ENCODE measurements around the gene PRKRIP1.
"Not testable (repeated sequence)": the region's sequence is repeated elsewhere in the genome, so short reads cannot be mapped to it uniquely, and the experiment has no call there.

The PRKRIP1 gene

DNA sequence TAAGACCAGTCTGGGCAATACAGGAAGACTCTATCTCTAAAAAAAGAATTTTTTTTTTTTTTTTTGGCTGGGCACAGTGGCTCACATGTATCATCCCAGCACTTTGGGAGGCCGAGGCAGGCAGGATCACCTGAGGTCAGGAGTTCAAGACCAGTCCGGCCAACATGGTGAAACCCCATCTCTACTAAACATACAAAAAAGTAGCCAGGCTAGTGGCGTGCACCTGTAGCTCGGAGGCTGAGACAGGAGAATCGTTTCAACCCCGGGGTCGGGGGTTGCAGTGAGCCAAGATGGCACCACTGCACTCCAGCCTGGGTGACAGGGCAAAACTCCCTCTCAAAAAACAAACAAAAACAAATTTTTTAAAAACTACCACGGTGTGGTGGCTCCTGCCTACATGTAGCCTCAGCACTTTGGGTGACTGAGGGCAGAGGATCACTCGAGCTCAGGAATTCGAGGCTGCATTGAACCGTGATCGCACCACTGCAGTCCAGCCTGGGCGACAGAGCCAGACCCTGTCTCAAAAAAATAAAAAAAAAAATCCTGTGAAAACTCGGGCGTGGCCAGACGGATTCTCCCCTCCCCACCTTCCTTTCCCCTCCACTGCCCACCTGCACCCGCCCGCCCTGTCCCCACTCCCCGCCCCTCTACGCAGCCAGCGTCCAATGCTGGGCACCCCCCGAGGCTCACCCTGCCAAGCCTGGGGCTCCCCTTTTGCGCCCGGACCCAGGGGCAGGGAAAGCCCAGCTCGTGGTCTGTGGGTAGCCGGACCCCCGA lies 36.5 kb downstream of the PRKRIP1 start:
- FAIRE-seq, result no peak

GRCh38 chr7:102433219-102434038 lies 37.3 kb downstream of the PRKRIP1 start, which contains the start of gene ORAI2:
ORAI2 (plus strand) TSS chr7:102433575; CDS start chr7:102438957, 5,382 bp downstream.
- FAIRE-seq, result no peak

DNA sequence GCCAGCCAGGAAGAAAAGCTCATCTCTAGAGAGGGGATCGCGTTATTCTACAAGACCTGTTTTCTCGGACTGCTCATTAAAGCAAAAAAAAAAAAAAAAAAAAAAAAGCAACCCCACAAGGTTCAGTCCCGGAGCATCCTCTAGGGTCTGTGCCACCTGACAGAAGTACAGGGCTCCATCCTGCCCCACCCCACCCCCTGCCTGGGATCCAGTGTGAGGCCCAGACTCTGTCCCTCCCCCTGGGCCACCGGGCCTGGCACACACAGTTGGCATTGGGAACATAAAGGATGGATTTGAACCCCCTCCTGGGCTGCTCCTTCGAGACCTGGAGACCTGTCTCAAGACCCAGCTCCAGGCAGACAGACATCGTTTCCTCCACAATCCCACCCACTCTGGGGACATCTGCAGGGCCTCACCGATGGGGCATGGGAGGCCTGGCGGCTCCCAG lies 37.9 kb downstream of the PRKRIP1 start:
- FAIRE-seq, result no peak

- FAIRE-seq, result no peak
These were observed 40.0 kb downstream of the PRKRIP1 start for GRCh38 chr7:102436118-102436517.

GRCh38 chr7:102439963-102440795 lies 44.0 kb downstream of the PRKRIP1 start:
- no peak for FAIRE-seq

GRCh38 chr7:102444961-102445673 lies 49.0 kb downstream of the PRKRIP1 start:
- no peak for FAIRE-seq

GRCh38 chr7:102445674-102446071 lies 49.5 kb downstream of the PRKRIP1 start:
- no peak for FAIRE-seq

DNA sequence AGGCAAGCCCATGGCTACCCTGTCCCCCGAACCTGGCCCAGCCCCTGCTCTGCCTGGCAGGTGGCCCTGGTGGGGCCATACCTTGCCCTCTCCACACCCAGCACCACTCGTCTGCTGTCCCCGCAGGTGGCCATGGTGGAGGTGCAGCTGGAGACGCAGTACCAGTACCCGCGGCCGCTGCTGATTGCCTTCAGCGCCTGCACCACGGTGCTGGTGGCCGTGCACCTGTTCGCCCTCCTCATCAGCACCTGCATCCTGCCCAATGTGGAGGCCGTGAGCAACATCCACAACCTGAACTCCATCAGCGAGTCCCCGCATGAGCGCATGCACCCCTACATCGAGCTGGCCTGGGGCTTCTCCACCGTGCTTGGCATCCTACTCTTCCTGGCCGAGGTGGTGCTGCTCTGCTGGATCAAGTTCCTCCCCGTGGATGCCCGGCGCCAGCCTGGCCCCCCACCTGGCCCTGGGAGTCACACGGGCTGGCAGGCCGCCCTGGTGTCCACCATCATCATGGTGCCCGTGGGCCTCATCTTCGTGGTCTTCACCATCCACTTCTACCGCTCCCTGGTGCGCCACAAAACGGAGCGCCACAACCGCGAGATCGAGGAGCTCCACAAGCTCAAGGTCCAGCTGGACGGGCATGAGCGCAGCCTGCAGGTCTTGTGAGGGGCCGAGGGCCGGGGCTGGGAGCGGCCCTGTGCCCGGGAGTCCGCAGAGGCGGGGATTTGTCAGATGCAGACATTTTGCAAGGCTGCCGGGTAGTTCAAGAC lies 50.4 kb downstream of the PRKRIP1 start:
- FAIRE-seq, result no peak

DNA sequence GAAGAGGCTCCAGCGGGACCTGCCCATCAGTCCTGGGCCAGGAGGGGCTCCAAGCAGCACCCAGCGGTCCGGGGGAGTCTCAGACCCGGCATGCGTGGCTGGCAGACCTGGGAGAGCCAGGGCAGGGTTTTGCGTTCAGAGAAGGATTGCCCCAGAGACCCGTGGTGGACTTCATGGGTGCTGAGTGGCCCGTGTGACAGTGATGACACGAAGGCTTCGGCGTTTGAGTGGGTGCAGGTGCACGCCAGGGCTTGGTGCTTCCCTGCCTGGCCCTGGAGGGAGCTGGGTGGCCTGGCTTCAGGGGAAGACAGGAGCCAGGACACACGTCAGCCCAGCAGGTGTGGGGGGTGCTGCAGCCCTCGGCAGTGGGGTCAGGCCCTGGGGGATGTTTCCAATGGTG lies 51.1 kb downstream of the PRKRIP1 start:
- no peak for FAIRE-seq

DNA sequence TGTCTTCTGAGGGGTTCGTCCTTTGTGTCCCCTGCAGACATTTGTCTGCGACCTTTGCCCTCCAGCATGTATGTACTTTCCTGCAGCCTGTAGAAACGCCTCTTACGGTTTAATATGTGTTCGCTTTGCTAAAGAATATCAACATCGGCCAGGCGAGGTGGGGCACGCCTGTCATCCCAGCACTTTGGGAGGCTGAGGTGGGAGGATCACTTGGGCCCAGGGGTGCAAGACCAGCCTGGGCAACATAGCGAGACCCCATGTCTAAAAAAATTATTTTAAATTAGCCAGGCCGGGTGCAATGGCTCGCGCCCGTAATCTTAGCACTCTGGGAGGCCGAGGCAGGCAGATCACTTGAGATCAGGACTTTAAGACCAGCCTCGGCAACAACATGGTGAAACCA lies 53.0 kb downstream of the PRKRIP1 start:
- FAIRE-seq, result no peak

DNA sequence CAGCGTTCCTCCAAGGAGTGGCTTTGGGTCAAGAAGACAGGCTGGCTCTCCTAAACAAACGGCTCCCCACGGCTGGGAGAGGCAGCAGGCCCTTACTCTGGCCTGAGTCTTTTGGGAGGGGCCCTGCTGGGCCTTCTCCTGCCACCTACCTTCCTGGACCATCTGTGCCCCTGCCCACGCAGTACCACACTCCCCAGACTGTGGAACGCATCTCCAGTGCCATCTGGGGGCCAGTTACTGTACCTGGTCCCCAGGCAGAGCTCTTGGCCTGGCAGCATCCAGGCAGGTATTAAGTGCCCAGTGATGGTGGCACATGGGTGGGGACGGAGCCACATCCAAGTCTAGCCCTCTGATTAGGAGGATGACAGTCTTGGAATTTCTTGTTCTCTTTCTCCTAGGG lies 54.1 kb downstream of the PRKRIP1 start:
- no peak for FAIRE-seq

GRCh38 chr7:102451371-102452054 lies 55.4 kb downstream of the PRKRIP1 start:
- no peak for FAIRE-seq

DNA sequence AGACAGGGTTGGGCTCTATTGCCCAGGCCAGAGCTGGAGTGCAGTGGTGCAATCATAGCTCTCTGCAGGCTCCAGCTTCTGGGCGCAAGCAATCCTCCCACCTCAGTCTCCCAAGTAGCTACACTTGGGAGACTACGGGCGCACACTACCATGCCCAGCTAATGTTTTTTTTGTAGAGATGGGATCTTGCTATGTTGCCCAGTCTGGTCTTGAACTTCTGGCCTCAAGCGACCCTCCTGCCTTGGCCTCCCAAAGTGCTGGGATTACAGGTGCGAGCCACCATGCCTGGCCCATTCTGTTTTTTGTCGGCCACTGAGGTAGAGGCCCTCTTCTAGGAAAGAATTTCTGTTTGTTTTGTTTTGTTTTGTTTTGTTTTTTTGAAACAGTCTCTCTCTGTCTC lies 56.3 kb downstream of the PRKRIP1 start:
- no peak for FAIRE-seq

DNA sequence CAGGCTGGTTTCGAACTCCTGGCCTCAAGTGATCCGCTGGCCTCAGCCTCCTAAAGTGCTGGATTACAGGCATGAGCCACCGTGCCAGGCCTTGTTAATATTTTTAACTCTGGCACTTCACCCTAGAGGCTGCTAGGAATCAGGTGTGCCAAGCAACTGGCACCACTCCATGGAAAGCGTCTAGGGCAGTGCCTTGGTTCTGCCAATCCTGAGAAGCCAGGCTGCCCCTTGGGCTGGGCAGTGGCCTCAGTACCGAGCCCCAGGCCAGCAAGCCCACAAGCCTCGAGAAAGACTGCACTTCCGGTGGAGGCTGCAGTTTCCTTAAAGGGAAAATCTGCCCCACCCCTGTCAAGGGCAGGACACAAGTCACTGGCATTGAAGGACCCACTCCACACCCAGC lies 57.2 kb downstream of the PRKRIP1 start:
- FAIRE-seq, result no peak

GRCh38 chr7:102454468-102454867 lies 58.3 kb downstream of the PRKRIP1 start:
- no peak for FAIRE-seq

DNA sequence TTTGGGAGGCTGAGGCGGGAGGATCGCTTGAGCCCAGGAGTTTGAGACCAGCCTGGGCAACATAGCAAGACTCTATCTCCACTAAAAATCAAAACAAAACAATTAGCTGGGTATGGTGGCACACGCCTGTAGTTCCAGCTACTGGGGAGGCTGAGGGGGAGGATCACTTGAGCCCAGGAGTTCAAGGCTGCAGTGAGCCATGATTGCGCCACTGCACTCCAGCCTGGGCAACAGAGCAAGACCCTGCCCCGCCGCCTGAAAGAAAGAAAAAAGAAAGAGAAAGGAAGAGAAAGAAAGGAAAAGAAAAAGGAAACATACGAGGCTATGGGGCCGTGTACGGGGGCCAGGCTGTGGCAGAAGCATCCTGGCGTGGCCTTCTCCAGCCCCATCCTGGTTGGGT lies 58.8 kb downstream of the PRKRIP1 start:
- FAIRE-seq, result not testable (repeated sequence)

GRCh38 chr7:102455596-102455995 lies 59.4 kb downstream of the PRKRIP1 start:
- no peak for FAIRE-seq

GRCh38 chr7:102456327-102456726 lies 60.2 kb downstream of the PRKRIP1 start:
- no peak for FAIRE-seq

GRCh38 chr7:102457352-102457924 lies 61.3 kb downstream of the PRKRIP1 start:
- FAIRE-seq, result no peak

DNA sequence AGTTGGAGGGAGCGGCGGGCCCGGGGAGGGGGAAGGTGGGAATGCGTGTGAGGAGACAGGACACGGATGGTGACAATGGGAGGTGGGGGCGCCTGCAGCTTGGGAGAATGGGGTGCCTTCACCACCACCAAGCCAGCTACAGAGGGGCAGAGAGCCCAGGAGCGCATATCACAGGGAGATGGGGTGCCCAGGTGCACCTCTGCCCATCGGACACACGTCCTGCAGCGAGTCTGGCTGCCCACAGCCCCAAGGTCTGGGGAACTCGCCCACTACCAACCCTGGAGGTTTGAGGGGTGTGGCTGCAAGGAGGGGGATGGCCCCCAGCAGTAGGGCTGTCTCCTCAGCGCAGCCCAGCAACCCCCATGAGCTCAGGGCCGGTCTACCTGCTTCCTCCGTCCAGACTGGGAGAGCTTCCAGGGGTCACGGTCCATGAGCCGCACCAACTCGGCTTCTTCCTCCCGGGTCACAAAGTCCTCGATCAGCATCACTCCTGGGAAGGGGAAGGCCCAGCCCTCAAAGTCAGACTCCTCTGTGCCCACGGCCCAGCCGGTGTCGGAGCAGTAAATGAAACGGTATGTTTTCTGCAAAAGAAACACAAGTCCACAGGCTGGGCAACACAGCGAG lies 63.2 kb downstream of the PRKRIP1 start:
- FAIRE-seq, result no peak
